GM12892 (cell line): ENCODE data around the gene RAB11A.

Experiments
- DNase-seq: peaks from one replicate; pipeline ENCODE4 v3.0.0; 2011; ENCODE audit not compliant: insufficient read length
- FAIRE-seq: peaks from 2 replicates; lab custom pipeline; 2011; peaks lifted over from hg19 to GRCh38; lab: Jason Lieb, UNC
- POLR2A ChIP-seq: IDR thresholded peaks from 2 replicates; pipeline ENCODE4 v1.6.1; 2011; ENCODE audit warnings: low read depth, low read length, control low read depth
- POLR2AphosphoS5 ChIP-seq: IDR thresholded peaks from 2 replicates; pipeline ENCODE4 v1.6.1; 2011; ENCODE audit warnings: low read depth, low read length, control low read depth
- TAF1 ChIP-seq: IDR thresholded peaks from 2 replicates; pipeline ENCODE4 v1.6.1; 2011; ENCODE audit warnings: low read depth, mild to moderate bottlenecking, control low read depth, low read length, borderline replicate concordance

RAB11A gene

DNA sequence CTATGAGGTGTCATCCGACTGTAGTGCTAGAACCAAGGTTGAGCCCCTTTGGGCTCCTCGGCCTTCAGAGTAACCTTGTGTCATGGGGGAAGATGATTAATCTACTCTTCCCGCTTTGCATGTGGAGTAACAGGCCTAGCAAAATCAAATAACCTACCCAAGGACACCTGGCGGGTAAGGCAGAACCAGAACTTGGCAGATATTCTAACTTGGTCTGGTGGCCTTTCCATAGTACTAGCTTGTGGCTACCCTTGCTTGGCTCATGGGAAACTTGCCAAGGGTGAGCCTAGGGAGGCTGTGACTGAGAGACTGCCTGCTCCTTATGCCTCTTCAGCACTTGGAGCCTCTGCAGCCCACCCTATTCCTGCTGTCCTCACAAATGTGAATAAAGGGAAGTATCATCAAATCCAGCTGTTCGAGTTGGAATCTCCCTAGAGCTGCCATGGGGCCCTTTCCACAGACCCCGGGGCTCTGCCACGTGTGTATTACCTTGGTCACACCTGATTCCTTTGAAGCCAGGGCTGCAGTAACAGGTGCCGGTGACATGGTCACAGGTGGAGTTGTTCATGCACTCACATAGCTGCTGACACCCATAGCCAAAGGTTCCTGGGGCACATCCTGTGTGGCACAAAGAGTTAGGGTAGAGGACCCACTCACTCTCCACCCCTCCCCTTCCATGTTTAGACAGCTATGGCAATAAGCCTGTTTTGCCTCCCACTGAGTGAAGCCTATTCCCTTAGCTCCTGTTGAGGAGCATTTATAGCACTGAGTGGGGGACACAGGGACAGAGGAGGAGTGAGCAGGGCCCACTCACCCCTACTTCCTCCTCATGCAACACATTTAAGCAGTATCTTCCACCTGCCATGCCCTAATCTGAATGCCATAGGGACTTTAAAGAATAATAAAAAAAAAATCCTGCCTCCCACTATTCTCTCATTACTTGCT is 46.0 kb downstream of the RAB11A start:
- no peak for FAIRE-seq
- no peak for DNase-seq
- TF ChIP-seq POLR2AphosphoS5 (no peak), TAF1 (no peak), POLR2A (no peak)

DNA sequence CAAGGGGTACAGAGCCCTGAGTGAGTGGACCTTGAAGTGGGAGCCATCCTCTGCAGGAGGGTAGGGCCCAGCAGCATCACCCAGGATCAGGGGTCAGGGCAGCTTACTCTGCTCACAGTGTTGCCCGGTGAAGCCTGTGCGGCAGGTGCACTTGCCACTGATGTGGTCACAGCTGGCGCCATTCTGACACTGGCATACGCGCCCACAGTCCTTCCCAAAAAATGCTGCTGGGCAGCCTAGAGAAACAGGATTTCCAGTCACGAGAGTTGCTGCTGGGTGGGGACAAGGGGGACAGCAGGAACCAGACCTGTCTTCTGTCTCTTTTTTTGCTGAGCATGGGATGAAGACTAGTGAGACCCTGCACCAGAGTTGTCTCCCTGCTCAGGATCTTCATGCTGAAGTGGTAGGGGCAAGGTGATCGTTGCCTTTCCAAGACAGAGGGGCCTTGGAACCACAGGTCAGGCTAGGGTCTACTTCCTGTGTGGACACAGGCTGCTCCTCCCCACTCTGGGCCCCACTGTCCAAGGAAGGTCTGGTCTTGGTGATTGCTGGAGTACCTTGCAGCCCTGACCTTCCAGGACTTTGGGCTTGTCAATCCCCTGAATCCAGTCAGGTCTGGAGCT is 46.9 kb downstream of the RAB11A start:
- no peak for DNase-seq
- no peak for FAIRE-seq
- TF ChIP-seq POLR2A (no peak), TAF1 (no peak), POLR2AphosphoS5 (no peak)

DNA sequence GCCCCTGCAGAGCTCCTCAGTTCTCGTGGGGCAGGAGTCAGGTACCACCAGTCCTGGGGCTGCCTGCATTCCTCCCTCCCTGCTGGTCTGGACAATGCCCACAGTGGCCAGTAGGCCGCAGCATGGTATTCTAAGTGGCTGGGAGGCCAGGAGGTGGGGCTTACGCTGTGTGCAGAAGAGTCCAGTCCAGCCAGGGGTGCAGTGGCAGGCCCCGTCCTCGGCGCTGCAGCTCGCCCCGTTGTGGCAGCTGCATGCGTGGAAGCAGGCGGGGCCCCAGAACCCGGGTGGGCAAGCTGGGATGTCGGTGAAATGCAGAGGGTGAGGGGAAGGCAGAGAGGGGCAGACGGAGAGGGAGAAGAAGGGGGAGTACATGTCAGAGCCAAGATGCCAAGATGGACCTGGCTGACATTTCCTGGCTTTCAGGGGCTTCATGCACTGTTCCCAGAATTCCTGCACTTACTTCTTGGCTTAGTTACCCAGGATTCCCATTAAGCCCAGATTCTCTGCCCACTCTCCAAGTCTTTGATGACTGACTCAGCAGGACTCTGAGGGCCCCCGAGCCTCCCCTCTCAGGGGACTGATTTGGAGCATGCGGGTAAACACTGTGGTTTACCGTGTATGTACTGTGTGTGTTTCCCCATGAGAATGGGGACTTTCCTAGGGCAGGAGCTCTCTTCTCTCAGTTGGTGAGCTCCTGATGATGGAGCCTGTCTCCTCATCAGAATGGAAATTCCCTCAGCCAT is 47.5 kb downstream of the RAB11A start:
- DNase-seq = peak; percentile 55
- peak; percentile 96 for FAIRE-seq

DNA sequence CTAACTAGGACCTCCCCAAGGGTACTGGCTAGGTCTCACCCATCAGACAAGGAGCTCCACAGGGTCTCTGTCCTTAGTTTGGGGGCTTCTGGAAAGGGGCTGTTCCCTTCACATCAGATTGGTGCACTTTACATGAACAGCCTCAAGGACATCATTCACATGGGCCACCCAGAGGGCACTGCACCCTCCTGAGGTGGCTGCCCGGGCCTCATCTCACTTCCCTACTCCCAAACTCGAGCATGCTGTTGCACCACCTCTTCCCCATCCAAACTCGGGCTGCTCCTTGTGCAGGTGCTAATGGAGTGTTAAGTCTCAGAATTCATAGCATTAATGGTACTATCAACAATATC is 48.1 kb downstream of the RAB11A start:
- DNase-seq = no peak
- TF ChIP-seq TAF1 (no peak), POLR2A (no peak), POLR2AphosphoS5 (no peak)
- FAIRE-seq = no peak

More for the DNA sequence above, 47.5 kb downstream of the RAB11A start:
- TF ChIP-seq TAF1 (no peak), POLR2A (no peak), POLR2AphosphoS5 (no peak)

DNA sequence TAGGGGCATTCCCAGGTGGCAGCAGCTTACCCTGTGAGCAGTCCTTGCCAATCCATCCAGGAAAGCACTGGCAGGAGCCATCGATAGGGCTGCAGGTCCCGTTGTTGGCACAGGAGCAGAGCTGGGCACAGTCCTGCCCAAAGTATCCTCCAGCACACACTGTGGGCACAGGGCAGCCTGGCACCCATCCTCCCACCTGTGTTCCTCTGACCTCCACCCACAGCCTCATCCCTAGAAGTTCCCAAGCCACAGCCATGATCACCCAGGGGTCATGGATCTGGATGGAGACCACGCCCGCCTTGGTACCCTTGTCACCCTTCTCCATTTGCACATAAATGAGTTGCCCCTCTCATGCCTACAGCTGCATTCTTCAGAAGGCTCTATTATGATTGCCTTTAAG is 48.6 kb downstream of the RAB11A start:
- no peak for TF ChIP-seq POLR2AphosphoS5
- no peak for TF ChIP-seq POLR2A
- TF ChIP-seq TAF1 = no peak
- DNase-seq (no peak), FAIRE-seq (no peak)

DNA sequence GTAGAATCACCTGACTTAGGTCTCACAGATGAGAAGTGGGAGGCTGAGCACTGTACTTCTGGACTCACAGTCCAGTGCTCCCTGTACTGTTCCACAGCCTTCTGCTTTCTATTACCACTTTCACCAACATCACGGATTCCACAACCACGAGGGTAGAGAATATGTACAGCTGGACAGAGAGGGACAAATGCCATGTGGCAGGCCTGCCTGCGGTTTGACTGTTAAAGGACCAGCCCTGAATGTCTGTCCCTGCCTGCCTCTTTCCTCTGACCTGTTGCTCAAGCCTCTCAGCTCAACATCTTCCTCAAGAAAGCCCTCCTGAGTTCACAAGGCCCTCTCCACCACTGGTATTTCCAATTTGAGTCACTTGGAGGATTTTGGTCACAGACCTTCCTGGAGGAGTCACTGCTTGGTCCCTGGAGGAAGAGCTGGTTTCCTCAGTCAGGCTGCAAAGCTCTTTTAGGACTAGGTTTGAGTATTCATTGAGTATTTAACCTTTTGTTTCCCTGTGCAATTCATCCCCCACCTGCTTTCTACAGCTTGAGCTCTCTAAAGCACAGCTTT is 49.1 kb downstream of the RAB11A start:
- peak; percentile 67 for FAIRE-seq
- DNase-seq = no peak
- TF ChIP-seq POLR2AphosphoS5 (no peak), TAF1 (no peak), POLR2A (no peak)

DNA sequence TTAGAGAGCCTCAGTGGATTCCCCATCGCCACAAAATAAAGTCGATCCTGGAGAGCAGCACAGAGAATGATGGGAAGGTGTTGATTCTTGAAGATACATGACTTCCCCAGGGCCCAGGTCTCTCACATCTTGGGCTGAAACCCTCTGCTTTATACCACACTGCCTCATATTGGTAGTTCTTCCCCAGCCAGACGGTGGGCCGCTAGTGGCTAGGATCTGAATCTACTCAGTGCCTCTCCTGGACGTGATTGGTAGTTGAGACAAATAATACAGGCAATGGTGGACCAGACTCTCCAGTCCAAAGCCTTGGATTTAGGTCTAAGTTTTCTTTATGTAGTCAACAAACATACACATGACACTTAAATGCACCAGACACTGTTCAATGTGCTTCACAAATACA is 49.7 kb downstream of the RAB11A start:
- no peak for TF ChIP-seq TAF1
- TF ChIP-seq POLR2A = no peak; the same call in 1 of the 2 replicates
- TF ChIP-seq POLR2AphosphoS5 = no peak
- DNase-seq (no peak), FAIRE-seq (peak; percentile 46)

DNA sequence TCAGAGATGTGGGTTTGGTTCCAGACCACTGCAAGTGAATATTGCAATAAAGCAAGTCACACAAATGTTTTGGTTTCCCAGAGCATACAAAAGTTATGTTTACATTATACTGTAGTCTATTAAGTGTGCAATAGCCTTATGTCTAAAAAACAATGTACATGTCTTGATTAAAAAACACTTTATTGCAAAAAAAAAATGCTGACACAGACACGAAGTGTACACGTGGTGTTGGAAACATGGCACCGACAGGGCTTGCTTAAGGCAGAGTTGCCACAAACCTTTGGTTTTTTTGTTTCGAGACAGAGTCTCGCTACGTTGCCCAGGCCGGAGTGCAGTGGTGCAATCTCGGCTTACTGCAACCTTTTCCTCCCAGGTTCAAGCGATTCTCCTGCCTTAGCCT is 50.1 kb downstream of the RAB11A start:
- DNase-seq (no peak), FAIRE-seq (peak; percentile 90)
- TF ChIP-seq POLR2AphosphoS5 (no peak), TAF1 (no peak), POLR2A (no peak)

DNA sequence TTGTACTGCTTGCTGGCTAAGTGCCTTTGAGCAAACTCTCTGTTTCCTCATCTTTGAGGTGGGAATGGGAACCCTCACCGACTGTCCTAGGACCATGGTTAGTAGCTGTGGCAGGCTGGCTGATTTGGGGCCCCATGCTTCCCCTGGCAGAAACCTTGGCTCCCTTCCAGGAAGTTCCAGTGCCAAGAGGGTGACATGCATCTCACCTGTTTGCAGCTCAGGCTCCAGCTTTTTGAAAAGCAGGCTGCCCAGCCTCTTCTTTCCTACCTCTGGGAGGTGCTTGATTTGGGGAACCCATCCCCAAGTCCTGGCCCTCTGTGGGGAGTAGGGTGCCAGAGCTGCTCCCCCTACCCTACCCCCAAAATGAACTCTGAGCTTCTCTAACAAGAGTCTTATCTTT is 50.8 kb downstream of the RAB11A start:
- no peak for TF ChIP-seq POLR2AphosphoS5
- no peak for TF ChIP-seq POLR2A
- no peak for TF ChIP-seq TAF1
- FAIRE-seq (peak; percentile 46), DNase-seq (no peak)

DNA sequence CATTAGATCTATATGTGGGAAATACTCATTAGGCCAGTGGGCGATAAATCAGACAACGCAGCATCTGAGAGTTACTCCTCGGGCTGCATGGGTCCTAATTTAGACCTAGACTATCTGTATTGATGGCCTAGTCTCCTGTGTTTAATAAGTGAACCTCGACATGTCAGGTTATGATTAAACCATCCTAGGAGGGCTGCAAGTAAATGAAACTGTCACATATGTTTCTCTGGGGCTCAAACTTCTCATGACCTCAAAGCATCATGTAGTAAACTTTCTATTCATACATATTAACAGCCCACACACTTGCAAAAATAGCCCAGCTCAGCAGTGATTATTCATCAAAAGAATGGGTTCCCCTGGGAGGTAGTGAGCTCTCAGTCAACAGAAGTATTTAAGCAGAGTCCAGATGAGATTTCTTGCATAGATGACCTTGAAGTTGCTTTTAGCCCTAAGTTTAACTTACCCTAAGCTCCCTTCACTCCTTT is 51.6 kb downstream of the RAB11A start:
- DNase-seq (no peak), FAIRE-seq (peak; percentile 77)
- TF ChIP-seq POLR2A (no peak), POLR2AphosphoS5 (no peak), TAF1 (no peak)
